ENCODE measurements around the gene PKP1.

GRCh38 chr1:201366696-201367095 lies 83.4 kb downstream of the PKP1 start:
- no peak for TF ChIP-seq EZH2phosphoT487 (IDR thresholded peaks at IDR 0.05; ENCODE audit: borderline replicate concordance, low read length)
- TF ChIP-seq CTCF (IDR thresholded peaks at IDR 0.05; ENCODE audit: low read depth, low read length, poor library complexity, severe bottlenecking), result no peak

Data from DOHH2 (cell line).